EH (cell line): Measurements from ENCODE around the gene HOMER2.
A peak's percentile ranks its signal among the peaks of the same experiment; 100 is the strongest.
"Not testable (repeated sequence)": the region's sequence is repeated elsewhere in the genome, so short reads cannot be mapped to it uniquely, and the experiment has no call there.

Source experiments
- DNase-seq: peaks from one replicate; pipeline ENCODE4 v3.0.0-alpha.2; 2015; ENCODE audit warnings: low read depth

The HOMER2 gene

DNA sequence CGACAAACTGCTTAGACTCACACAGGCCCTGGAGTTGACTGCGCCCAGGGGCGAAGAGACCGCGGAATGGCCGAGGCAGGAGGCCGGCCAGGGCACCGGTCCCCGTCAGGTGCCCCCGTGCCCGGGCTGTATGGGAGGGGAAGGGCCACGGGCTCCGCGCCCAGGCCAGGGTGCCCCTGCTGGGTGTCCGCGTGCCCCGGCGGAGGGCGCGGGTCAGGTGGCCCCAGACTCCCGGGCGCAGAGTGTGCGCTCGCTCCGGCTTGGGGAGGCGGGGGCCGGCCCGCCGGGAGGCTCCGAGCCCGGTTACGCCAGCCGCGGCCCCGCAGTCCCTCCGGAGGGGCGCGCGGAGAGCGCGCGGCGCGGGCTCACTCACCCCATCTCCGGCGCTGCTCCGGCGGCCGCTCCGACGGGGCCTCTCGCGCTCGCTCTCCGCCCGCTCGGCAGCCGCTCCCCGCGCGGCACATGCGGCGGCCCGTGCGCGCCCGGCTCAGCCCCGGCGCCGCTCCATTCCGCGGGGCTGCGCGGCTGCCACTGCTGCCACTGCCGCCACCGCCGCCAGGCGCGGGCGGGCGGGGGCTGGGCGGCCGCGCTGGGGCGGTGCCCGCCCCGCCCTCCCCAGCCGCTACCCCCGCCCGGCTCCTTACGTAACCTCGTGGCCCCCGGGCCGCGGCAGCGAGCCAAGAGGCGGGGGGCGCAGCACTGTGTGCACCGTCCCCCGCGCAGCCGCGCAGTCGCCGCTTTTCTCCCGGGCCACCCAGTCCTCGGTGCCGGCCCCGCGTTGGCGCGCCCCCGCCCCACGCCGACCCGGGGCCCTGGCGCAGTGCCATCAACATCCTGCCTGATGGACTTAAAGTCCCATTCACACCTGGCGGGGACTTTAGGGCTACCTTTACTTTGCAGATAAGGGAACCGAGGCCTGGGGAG is at the start of gene HOMER2:
Gene HOMER2 (minus strand): TSS at position 563 of the 924 bp plus-strand sequence. CDS start 185 bp downstream, at position 378.
- peak; percentile 18 for DNase-seq

DNA sequence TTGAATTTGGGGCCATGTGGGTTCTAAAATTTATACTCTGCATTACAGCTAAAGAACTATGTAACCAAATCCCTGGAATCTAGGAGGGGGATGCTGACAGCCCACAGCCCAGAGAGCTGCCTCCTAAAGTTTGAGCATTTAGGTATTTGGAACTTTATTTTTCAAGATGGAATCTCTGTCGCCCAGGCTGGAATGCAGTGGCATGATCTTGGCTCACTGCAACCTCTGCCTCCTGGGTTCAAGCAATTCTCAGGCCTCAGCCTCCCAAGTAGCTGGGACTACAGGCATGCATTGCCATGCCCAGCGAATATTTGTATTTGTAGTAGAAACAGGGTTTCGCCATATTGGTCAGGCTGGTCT is 48.1 kb upstream of the HOMER2 start:
- not testable (repeated sequence) for DNase-seq

DNA sequence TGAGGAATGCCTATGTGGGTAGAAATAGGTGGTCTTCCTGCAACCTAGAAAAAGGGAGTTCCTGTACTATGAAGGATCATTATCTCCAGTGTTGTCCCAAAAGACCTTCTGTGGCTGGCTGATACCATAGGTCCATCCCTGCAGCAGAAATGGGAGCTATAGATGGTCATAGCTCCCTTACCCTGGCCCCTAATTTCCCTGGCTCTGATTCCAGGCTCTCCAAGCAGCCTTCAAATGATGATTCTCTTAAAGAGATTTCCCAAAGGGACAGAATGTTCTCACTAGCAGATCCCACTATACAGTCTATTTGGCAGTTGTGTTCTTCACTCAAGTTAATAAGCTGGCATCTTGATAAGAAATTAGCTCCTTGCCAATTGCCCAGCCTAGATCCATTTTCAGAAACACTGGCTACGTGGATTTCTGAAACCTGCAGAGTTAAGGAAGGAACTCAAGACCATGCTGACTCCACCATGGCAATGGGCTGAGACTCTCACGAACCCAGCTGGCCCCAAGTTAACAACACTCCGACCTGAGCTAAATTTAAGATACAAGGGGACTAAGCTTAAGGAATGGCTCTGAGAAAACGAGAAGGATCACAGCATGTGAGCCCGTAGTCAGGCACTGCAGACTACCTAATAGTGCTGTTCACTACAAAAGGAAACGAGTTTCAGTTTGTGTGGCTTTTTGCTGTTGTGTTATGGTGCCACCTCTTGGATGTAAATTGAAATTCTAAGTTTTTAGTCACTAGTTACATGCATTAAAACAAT is 47.6 kb upstream of the HOMER2 start:
- DNase-seq: peak; percentile 71

DNA sequence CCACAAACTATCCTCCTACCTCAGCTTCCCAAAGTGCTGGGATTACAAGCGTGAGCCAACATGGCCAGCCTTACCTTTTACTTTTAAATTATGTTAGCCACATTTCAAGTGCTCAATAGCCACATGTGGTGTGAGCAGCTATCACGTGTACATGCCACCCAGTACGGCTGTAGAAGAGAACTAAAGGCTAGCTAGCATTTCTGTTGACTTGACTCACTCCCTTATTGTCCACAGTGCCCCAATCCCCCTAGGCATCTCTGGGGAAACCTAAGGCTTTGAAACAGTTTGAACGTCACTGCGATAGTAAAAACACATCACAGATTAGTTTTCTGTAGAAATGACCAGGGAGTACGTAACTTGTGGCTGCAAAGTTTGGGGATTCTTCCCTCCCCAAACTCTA is 46.9 kb upstream of the HOMER2 start:
- no peak for DNase-seq

DNA sequence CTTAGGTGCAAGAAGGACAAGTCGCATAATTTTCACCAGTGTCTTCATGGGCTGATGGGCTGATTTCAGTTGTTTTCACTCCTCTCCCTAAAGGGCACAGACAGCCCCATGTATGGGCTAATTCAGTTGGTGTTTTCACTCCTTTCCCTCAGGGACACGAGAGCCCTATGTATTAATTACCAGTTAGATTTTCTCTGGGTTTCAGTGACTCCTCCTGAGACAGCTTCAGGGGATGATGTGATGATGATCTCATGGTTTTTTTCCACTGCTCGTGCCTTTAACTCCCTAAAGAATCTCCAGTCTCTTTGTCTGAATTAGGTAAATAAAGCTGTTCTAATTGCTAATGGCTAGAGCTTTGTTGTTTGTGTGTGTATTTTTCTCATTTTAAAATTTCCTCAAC is 43.4 kb upstream of the HOMER2 start:
- DNase-seq: no peak

DNA sequence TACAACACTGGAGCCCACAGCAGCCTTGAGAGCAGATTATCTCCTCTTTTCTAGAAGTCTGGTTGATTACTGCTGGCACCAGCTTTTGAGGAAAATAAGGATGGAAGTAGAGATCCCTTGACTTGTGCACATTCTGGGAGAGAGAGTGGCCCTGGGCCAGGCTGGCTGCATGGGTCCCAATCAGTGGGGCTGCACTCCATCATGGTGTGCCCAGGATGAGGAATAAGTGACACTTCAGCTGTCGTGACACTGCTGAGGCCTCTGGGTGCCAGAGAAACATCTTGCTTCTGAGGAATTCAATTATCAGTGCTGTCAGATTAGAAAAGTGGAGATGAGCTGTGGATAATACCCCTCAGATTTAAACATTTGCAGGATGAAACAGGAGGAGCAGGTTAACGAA is 42.6 kb upstream of the HOMER2 start:
- no peak for DNase-seq

DNA sequence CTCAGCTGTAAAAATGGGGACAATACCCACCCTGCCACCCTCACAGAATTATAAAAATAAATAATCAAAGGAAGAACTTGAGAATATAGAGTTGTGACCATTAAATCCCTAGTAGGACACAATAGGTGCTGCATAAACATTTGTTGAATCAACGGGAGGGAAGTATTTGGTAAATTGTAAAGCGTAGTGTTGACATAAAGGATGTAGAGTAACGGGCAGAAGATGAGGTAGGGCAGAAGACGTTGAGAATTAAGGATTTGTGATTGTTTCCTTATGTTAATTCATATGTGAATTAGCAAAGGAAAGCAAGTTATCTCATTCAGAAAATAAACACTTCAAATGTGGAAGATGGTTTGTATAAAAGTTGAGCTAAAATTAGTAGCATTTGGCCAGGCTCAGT is 40.6 kb upstream of the HOMER2 start:
- no peak for DNase-seq

DNA sequence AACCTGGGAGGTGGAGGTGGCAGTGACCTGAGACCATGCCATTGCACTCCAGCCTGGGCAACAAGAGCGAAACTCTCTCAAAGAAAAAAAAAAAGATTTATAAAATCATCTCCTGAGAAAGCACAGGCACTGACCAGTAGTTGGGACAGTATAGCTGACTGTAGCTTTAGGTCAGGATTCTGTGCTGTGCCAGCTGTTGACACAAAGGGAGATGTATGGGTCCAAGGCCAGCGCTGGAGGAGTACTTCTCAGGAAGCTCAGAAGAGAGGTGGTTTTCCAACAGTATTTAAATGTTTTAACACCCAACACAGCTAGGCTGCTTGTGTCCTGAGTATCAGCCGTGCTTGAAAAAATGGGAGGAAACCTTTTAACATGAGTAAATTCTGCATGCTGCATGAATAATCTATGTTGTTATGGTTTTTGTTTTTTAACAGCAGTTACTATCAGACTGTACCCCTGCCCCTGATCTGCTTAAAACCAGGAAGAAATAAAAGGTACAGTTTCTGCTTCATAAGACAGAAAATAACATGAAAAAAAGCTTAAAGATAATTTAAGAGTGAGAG is 40.0 kb upstream of the HOMER2 start:
- DNase-seq: no peak

DNA sequence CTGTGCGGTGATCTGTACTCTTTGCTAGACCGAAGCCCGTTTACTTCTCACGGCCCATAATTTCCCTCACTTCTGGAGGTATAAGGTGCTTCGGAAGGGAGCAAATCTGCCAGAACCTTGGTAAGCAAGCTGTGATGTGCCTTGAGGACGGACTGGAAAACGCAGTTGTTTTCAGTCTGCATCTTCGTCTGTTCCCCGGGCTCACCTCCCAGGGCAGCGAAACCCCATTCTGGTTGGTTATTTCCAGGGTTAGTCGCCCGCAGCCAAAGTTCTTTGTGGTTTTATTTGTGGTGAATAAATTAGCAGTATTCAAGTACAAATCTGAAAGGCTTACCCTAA is 33.9 kb upstream of the HOMER2 start:
- DNase-seq: no peak

DNA sequence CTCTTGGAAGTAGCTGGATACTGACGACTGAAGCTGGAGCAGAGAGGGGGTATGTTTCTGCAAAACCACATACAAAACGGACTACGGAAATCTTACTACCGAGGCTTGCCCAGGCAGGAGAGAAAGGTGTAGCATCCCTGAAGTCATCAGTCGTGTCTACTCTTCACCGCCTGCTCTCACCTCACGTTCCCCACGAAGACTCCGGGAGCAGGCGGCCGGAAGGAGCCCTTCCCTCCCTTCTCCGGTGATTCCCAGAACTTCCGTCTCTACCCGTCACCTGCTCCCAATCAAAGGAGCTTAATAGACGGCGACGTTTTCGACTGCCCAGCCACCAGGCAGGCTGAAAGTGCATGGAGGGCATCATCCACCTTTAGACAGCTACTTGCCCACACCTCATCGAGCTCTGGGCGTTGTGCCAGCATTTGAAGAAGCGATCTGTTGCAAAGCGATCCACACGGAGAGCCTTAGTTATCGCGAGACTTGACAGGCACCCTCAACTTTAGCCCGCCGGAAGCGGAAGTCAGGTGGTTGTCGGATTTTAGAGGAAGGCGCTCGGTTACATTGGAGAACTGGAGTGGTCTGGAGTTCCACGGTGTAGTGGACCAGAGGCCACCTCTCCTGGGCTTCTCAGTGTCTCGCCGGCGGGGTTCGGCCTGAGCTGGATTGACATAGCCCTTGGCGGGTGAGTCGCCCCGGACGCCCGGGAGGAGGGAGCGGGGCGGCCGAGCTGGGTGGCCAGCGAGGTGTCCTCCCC is 33.3 kb upstream of the HOMER2 start, which contains the start of gene RAMAC:
Gene RAMAC (plus strand): TSS at position 523 of the 754 bp plus-strand sequence. CDS start 2,809 bp downstream, outside the sequence.
- peak; percentile 95 for DNase-seq

DNA sequence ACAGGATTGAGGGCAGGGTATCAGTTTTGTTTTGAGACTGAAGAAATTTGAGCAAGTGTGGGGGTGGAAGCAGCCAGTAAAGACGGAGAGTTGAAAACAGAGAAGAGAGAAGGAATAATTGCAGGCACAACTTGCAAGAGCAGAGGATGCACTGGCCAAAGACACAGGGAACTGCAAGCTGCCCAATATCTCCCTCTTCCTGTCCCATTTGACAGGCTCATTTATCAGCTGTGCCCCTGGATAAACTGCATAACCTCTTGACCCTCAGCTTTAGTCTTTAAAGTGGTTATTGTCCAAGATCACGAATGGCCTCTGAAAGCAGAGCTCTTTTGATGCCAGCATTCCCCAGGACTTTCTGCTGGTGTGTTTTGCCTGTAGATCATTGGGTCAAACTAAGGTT is 28.5 kb upstream of the HOMER2 start:
- DNase-seq: no peak

DNA sequence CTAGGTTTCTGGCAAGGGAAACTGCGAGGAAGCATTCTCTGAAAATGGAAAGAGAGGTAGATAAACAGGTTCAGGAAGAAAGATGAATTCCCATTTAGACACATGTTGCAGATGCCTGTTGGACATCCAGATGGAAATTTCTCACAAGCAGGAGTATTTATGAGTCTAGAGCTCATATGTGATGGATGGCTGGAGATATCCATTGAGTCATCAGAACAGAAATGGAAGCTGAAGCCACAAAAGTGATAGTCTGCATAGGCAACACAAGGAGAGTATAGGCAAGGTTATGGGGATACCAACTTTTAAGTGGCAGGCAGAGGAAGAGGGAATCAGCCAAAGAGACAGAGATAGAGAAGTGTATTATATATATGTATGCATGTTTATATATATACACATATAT is 27.2 kb upstream of the HOMER2 start:
- no peak for DNase-seq

DNA sequence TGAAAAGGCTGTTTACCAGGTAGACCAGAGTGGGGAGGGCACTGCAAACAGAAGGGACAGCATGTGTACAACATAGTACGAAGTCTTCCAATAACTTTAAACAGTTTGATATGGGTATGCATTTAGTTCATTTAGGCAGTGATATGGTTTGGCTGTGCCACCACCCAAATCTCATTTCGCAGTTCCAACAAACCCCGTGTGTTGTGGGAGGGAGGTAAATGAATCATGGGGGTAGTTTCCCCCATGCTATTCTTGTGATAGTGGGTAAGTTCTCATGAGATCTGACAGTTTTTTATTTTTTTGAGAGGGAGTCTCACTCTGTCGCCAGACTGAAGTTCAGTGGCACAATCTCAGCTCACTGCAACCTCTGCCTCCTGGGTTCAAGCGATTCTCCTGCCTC is 25.9 kb upstream of the HOMER2 start:
- no peak for DNase-seq

DNA sequence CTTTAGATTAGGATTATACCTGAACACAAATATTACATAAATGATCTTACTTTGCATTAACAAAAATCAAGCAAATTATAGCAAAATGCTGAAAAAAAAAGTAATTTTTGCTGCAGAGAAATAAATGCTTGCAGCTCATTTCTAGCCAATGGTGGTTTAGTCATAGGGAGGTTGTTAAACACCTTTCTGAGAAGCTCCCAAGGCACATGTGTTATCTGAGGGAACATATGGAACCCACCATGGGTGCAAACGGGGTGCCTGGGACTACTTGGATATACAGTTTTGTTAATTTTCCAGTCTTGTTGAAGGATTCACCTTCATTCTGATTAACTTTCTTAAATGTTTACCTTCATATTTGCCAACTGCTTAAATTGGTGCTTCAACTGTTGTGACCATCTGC is 24.6 kb upstream of the HOMER2 start:
- no peak for DNase-seq

DNA sequence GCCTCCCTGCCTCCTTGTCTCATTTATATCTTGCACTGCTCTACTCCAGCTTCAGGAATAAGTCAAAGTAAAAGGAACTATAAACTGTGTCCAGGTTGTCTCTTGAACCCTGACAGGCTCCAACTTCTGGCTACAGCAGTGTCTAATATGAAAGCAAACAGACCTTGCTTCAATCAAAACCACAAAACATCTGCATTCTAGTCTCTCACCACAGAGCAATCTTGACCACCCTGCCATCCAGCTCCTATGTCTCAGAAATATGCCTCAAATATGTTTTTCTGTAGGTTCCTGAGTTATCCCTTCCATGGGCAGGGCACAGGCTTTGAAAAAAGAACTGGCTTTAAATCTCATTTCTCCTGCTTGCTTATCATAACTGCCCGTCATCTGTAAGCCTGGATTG is 20.5 kb upstream of the HOMER2 start:
- no peak for DNase-seq

DNA sequence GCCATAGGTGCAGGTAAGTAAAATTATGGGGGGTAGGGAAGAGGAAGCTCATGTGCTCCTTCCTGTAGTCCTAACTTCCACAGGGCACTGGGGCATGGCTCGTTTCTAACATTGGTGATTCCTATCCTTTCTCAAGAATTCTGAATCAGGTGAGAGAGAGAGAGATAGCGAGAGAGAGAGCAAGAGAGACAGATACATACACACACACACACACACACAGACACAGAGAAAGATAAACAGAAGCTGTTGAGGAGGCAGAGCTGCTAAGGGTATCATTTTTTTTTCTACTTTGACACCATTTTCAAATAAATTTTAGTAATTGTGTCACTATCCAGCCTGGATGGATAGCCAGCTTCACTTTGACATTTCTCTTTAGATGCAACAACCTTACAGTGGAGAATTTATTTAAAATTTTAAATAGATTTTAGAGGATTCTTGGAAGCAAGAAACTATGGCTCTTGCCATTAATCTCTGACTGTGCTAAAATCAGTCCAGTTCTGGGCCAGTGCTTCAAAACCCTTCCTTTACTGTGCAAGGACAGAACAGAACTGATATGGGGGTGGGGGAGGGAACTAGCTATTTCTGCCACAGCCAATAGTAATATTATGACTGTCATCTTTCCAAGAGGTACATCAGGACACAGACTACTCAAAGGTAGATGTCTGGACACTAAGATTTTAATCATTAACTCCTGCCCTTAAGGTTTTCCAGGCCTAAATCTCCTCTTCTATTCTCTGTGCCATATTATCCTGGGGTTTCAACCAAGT is 18.9 kb upstream of the HOMER2 start:
- no peak for DNase-seq

DNA sequence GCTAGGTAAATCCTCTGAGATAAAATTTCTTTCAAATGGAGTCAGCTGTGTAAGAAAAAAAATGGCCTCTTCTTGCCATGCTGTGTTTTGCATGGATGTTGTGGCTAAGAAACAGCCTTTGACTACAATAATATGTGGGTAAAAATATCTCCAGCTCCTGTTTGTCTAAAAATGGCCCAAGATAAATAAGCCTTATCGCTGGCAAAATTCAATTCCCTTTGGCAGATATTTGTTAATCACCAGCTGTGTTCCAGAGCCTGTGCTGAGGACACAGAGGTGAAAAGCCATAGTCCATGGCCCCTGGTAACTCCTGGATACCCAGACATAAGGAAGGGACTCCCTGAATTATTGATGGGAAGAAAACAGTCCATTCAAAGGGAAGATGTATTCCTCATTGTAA is 18.2 kb upstream of the HOMER2 start:
- DNase-seq: no peak

DNA sequence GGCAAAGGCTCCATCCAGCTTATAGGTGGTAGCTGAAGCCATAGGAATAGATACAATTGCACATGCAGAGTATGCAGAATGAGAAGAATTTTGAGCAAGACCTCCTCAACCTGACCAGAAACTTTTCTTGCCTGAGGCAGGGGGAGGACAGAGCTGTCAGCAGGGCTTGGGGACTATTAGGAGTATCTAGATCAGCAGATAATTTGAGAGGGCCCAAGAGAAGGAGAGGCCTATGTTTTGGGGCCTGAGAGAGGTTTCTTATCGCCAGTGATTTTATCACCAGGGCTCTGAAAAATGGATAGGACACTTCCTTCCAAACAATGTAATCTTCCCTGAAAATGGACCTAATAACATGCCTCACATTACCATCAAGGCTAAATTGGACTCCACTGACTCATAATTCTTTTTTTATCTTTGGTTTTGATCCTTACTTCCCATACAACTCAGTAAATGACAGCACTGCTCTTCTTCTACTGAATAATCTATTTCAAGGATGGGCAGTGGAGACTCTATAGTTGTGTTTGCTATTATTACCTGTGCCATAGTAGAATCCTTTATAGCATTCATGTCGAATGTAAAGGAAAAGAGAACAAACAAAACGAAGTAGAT is 17.7 kb upstream of the HOMER2 start:
- DNase-seq: no peak

DNA sequence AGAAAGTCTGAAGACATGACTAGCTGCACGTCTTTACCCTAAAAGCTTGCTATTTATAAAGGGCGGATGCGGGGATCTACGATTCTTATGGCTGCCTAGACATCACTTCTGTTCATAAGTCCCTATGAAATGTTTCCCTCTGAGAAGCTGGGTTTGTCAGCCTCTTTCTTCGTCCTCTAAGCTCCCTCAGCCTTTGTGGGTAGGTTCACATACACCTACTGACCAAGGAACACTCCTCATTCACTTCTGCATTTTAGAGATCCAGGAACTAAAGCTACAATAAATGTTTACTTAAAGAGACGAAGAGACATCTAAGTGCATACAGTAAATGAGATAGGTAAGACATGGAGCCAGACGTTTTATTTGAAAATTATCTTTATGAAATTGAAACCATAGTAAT is 16.8 kb upstream of the HOMER2 start:
- no peak for DNase-seq

DNA sequence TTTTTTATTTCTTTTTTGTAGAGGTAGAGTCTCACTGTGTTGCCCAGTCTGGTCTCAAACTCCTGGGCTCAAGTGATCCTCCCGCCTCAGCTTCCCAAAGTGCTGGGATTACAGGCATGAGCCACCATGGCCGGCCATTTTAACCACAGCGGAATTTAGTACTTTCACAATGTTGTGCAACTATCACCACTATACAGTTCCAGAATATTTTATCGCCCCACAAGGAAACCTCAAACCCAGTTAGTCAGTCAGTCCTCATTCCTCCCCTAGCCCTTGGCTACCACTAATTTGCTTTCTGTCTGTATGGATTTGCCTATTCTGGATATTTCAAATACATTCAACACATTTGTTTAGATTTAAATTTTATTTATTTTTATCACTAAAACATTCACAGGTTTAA is 15.5 kb upstream of the HOMER2 start:
- DNase-seq: peak; percentile 40

DNA sequence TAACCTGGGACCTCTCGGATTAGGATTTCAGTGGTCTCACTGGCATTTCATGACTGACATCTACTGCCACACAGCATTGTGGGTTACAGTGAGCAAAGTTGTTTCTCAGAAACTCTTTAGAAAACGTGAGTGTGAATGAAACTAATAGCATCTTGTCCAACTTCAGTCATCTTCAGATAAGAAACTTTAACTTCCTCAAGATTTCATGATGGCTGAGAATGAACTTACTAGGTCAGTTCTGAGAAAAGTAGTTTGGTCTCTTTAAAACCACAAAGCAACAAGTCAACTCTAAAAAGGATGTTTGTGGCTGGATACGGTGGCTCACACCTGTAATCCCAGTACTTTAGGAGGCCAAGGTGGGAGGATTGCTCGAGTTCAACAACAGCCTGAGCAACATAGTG is 14.2 kb upstream of the HOMER2 start:
- DNase-seq: no peak
